ENCODE data around the gene WBP11. TPM values are rescaled to one million over a fixed set of nuclear protein-coding genes. Genes with fewer than 3 reads are reported as not detected.

The WBP11 gene
- total and polyA plus RNA-seq, 9 of the 15 experiments (the other 6 are each of a cell fraction or from before 2014, with no cell fraction given), result 7.7 to 60.8 (median 24.6) TPM

GRCh38 chr12:14772946-14773345, 30.3 kb downstream of the WBP11 start:
- in situ Hi-C loops (cut with MboI) (no loop called here), intact Hi-C loops (cut with micrococcal nuclease) (no loop called here)
- no peak overlapping the region for H3K9ac ChIP-seq (ENCODE audit: insufficient read depth in 1 of 2, low read depth in 2 of 2, low read length in 2 of 2)
- H2AFZ ChIP-seq (ENCODE audit: low read depth, low read length), result no peak overlapping the region
- ATAC-seq (no peak), DNase-seq (ENCODE audit: extremely low read depth in 1 of 4, low spot score in 3 of 4) (no peak), FAIRE-seq (no peak)
- no peak overlapping the region for H3K4me3 ChIP-seq
- POLR2A ChIA-PET, result no interaction called here
- no peaks in the 10 kb centered on the region for H3K9me3 ChIP-seq (replicated peaks; ENCODE audit: control insufficient read depth, insufficient read depth, low read depth, low read length)
- H3K4me2 ChIP-seq (ENCODE audit: insufficient read depth, low read length), result no peak overlapping the region
- H4K20me1 ChIP-seq (replicated peaks; ENCODE audit: control insufficient read depth, insufficient read depth, low read length), result no peaks in the 10 kb centered on the region
- peaks cover 0 to 14% of the 10 kb centered on the region in 2 experiments; a peak in 1 of 5 replicates for H3K27me3 ChIP-seq (ENCODE audit: control insufficient read depth in 2 of 2, insufficient read depth in 2 of 2, low read length in 2 of 2)
- H3K36me3 ChIP-seq (ENCODE audit: control insufficient read depth, insufficient read depth, low read length), result no peaks in the 10 kb centered on the region
- 11% methylated on average over 5 of the region's 5 CpGs for WGBS (ENCODE audit: insufficient coverage, low coverage, missing lambda C conversion rate)
- no TSS peak for BruUV-seq (replicated peaks)
- H3K27ac ChIP-seq (ENCODE audit: extremely low read depth, low read depth, low read length), result no peak overlapping the region
- H3K9me1 ChIP-seq (ENCODE audit: control insufficient read depth, insufficient read depth, low read length), result no peaks in the 10 kb centered on the region
- H3K79me2 ChIP-seq (ENCODE audit: control insufficient read depth, insufficient read depth, low read length), result no peaks in the 10 kb centered on the region
- CTCF ChIA-PET (ENCODE audit: low intra/inter-chr PET ratio), result no interaction called here
- no peaks in the 10 kb centered on the region; a peak in 1 of 5 replicates for H3K4me1 ChIP-seq (replicated peaks in 1 of 2; ENCODE audit: control insufficient read depth in 2 of 2, insufficient read depth in 2 of 2, low read length in 2 of 2)
- TF ChIP-seq ARID1B (IDR thresholded peaks at IDR 0.05) (no peak), CBFA2T3 (IDR thresholded peaks at IDR 0.05) (no peak), SIRT6 (IDR thresholded peaks at IDR 0.05; ENCODE audit: low read depth, low read length) (no peak), SMAD3 (CRISPR knock-in tag; conservative IDR thresholded peaks at IDR 0.05) (no peak), HDGF (IDR thresholded peaks at IDR 0.05) (no peak), ZNF134 (CRISPR knock-in tag; conservative IDR thresholded peaks at IDR 0.05) (no peak), RNF219 (CRISPR knock-in tag; IDR thresholded peaks at IDR 0.05) (no peak), CTCF (IDR thresholded peaks at IDR 0.05 in 2 of 3, conservative IDR thresholded peaks at IDR 0.05 in 1 of 3; ENCODE audit: insufficient read depth in 2 of 3, low read depth in 1 of 3, low read length in 3 of 3) (no peak), TCF3 (CRISPR knock-in tag; IDR thresholded peaks at IDR 0.05) (no peak), THRB (CRISPR knock-in tag; conservative IDR thresholded peaks at IDR 0.05) (no peak), NKRF (IDR thresholded peaks at IDR 0.05; ENCODE audit: borderline replicate concordance) (no peak), HMGXB4 (CRISPR knock-in tag; IDR thresholded peaks at IDR 0.05) (no peak), MCM2 (IDR thresholded peaks at IDR 0.05; ENCODE audit: low read depth) (no peak), ZNF444 (CRISPR knock-in tag; IDR thresholded peaks at IDR 0.05) (no peak)
